Upper lobe of left lung (tissue), 4 donors: ENCODE measurements around the gene TMEM168.

ENCODE experiments used
- POLR2A ChIP-seq, 4 donors: fragments of 450-650 bp; IDR thresholded peaks; one replicate each; pipeline ENCODE4 v1.5.1; 2016 to 2017; ENCODE audit warnings: antibody characterized with exemption in 4 of 4, mild to moderate bottlenecking in 2 of 4
- TF ChIP-seq, protein P1 (sequence below), 6 experiments: fragments of 450-650 bp in 4 of 6; fragments of 200-600 bp in 2 of 6; sonication (generic) in 2 of 6; IDR thresholded peaks; one replicate each; pipeline ENCODE4 v1.5.1; 2016 to 2019; ENCODE audit warnings: antibody characterized with exemption in 6 of 6

DNA sequence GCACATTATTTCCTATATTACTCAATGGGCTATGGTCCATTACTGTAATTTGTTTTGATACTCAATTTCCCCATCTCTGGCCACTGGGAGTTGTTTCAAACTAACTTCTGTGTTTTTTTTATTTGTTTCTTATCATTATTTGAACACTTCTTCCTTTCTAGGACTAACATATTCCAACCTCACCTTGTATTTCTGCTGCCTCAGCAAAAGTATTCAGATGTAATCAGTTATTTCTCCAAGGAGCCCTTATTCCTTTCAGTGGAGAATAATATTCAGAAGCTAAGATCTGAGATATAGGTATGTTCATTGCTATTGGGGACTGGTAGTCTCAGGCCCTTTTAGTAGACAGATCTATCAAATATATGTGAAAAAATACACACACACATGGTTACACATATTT lies 36.9 kb downstream of the TMEM168 start:
- TF ChIP-seq, protein P1, sequence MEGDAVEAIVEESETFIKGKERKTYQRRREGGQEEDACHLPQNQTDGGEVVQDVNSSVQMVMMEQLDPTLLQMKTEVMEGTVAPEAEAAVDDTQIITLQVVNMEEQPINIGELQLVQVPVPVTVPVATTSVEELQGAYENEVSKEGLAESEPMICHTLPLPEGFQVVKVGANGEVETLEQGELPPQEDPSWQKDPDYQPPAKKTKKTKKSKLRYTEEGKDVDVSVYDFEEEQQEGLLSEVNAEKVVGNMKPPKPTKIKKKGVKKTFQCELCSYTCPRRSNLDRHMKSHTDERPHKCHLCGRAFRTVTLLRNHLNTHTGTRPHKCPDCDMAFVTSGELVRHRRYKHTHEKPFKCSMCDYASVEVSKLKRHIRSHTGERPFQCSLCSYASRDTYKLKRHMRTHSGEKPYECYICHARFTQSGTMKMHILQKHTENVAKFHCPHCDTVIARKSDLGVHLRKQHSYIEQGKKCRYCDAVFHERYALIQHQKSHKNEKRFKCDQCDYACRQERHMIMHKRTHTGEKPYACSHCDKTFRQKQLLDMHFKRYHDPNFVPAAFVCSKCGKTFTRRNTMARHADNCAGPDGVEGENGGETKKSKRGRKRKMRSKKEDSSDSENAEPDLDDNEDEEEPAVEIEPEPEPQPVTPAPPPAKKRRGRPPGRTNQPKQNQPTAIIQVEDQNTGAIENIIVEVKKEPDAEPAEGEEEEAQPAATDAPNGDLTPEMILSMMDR (IDR thresholded peaks at IDR 0.05) = no peak
- TF ChIP-seq POLR2A (IDR thresholded peaks at IDR 0.05) = no peak
